ENCODE data around the gene NKX2-2. TPM values are rescaled to one million over a fixed set of nuclear protein-coding genes. Genes with fewer than 3 reads are reported as not detected.

The NKX2-2 gene
- total RNA-seq = not detected in 2 replicates

DNA sequence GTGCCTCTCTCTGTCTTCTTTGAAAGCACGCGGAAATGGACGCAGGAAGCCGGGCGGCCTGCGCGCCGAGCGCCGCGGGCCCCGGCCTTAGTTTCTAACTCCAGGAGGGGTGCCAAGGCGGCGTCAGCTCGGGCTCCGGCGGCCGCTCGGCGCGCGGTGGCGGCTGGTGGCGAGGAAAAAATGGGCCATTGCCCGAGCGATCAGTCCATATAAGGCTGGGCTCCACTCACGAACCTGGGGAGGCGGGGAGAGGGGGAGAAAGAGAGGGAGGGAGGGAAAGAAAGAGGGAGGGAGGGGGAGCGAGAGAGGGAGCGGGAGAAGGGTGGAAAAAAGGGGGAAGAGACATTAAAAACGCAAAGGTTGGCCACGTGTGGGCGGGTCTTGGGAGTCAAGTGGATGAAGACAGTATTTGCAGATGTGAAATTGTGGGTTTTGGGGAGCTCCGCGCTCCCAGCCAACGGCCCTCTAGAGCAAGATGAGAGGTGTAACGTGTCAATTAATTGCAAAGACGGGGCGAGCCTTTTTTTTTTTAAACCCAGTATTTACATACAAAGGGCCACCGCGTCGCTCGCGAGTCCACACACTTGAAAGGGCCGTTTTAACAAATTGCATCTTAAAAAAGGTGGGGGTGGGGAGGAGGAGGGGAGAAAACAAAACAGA lies at the start of gene NKX2-2:
Gene NKX2-2 (minus strand): TSS at position 184 of the 660 bp plus-strand sequence. CDS start 395 bp downstream, outside the sequence.

Other genes starting within 250 kb of the NKX2-2 start
- 74.1 and 77.1 TPM in 2 replicates for gene XRN2, start 210.7 kb downstream of the NKX2-2 start, total RNA-seq
- gene NKX2-4, start 116.5 kb downstream of the NKX2-2 start, total RNA-seq = not detected in 2 replicates
- not detected in 2 replicates for gene PAX1, start 191.6 kb upstream of the NKX2-2 start, total RNA-seq